GM12878 (cell line): ENCODE results near the gene TEC. TPM values are rescaled to one million over a fixed set of nuclear protein-coding genes. Genes with fewer than 3 reads are reported as not detected.

Source experiments
- ATAC-seq: fragments of 200-7000 bp; cut with Tn5 transposase; 3 replicates; pipeline ENCODE4 v1.9.1; 2020; ENCODE audit warnings: mild to moderate bottlenecking, moderate library complexity
- BruUV-seq: library from RNA; stranded (reverse); fragments of 400-500 nt; replicated peaks from 2 replicates; lab custom pipeline; 2021; lab: Mats Ljungman, UMichigan
- CTCF ChIA-PET: fragments of 300-600 bp; sonication (Branson Sonifier 250); formaldehyde crosslinking; extraction: SDS; loops from one replicate; lab custom pipeline; 2021; ENCODE audit warnings: inconsistent platforms; lab: Yijun Ruan, JAX
- POLR2A ChIA-PET: fragments of 350-600 bp; formaldehyde crosslinking; extraction: SDS; loops from one replicate; lab custom pipeline; 2021; ENCODE audit warnings: inconsistent platforms; lab: Charles Lee
- RAD21 ChIA-PET: fragments of 300-600 bp; sonication (Branson Sonifier 250); formaldehyde crosslinking; loops from one replicate; lab custom pipeline; 2023; ENCODE audit warnings: antibody characterized with exemption; ENCODE audit not compliant: unreplicated experiment; lab: Charles Lee
- SMC1A ChIA-PET: fragments of 300-600 bp; sonication (Branson Sonifier 250); formaldehyde crosslinking; loops from one replicate; lab custom pipeline; 2023; ENCODE audit not compliant: unreplicated experiment, uncharacterized antibody; lab: Charles Lee
- DNase-seq: peaks from one replicate; pipeline ENCODE4 v3.0.0-alpha.2; 2011; ENCODE audit warnings: low read depth, low spot score
- FAIRE-seq: peaks from 3 replicates; lab custom pipeline; 2011; peaks lifted over from hg19 to GRCh38; lab: Jason Lieb, UNC
- H2AFZ ChIP-seq: 2 replicates; pipeline ENCODE4 v1.6.0; 2011; ENCODE audit warnings: low read depth, low read length, control low read depth; ENCODE audit not compliant: control insufficient read depth
- H3K27ac ChIP-seq: 2 replicates; pipeline ENCODE4 v1.5.1; 2011; ENCODE audit warnings: control low read depth; ENCODE audit not compliant: control insufficient read depth, insufficient read depth
- H3K27me3 ChIP-seq, 2 experiments: replicated peaks in 1 of 2; 2 replicates each; pipeline versions ENCODE4 v1.6.0 to v1.6.1; 2011; ENCODE audit warnings: low read length in 1 of 2; ENCODE audit not compliant: control insufficient read depth in 2 of 2, insufficient read depth in 2 of 2
- H3K36me3 ChIP-seq, 2 experiments: 2 replicates each; pipeline ENCODE4 v1.5.1; 2011; ENCODE audit warnings: low read length in 1 of 2; ENCODE audit not compliant: control insufficient read depth in 2 of 2, insufficient read depth in 2 of 2
- H3K4me1 ChIP-seq: 2 replicates; pipeline ENCODE4 v1.6.1; 2011; ENCODE audit warnings: mild to moderate bottlenecking, low read length, moderate library complexity, mixed read lengths; ENCODE audit not compliant: control insufficient read depth, insufficient read depth
- H3K4me2 ChIP-seq: 2 replicates; pipeline ENCODE4 v1.6.0; 2011; ENCODE audit warnings: control low read depth; ENCODE audit not compliant: control insufficient read depth, insufficient read depth
- H3K4me3 ChIP-seq: fragments of 200-600 bp; sonication (generic); 2 replicates; pipeline ENCODE4 v1.5.1; 2016
- H3K79me2 ChIP-seq: 2 replicates; pipeline ENCODE4 v1.6.0; 2011; ENCODE audit warnings: low read length; ENCODE audit not compliant: control insufficient read depth, insufficient read depth
- H3K9ac ChIP-seq: 2 replicates; pipeline ENCODE4 v1.8.0; 2011; ENCODE audit warnings: low read length, control low read depth, mixed read lengths; ENCODE audit not compliant: control insufficient read depth, insufficient read depth
- H3K9me3 ChIP-seq: replicated peaks from 3 replicates; pipeline ENCODE4 v1.5.1; 2011; ENCODE audit warnings: mild to moderate bottlenecking, low read length; ENCODE audit not compliant: control insufficient read depth, insufficient read depth
- H4K20me1 ChIP-seq: 2 replicates; pipeline ENCODE4 v1.6.0; 2011; ENCODE audit not compliant: control insufficient read depth, insufficient read depth
- CHD2 ChIP-seq: IDR thresholded peaks from 2 replicates; pipeline ENCODE4 v1.6.1; 2011; ENCODE audit warnings: low read depth, low read length, improper control_type of control experiment, borderline replicate concordance
- DPF2 ChIP-seq: fragments of 450-650 bp; IDR thresholded peaks from 2 replicates; pipeline ENCODE4 v1.6.1; 2017; ENCODE audit warnings: mild to moderate bottlenecking
- FOXK2 ChIP-seq: fragments of 450-650 bp; IDR thresholded peaks from 2 replicates; pipeline ENCODE4 v1.6.1; 2017; ENCODE audit warnings: mild to moderate bottlenecking, moderate library complexity
- HDGF ChIP-seq: fragments of 450-650 bp; IDR thresholded peaks from 2 replicates; pipeline ENCODE4 v1.6.1; 2016; ENCODE audit warnings: antibody characterized with exemption
- KLF5 ChIP-seq: fragments of 450-650 bp; IDR thresholded peaks from 2 replicates; pipeline ENCODE4 v1.6.1; 2014; ENCODE audit warnings: mild to moderate bottlenecking; ENCODE audit not compliant: partially characterized antibody
- PAX5 ChIP-seq: IDR thresholded peaks from 2 replicates; pipeline ENCODE4 v1.6.1; 2011; ENCODE audit warnings: low read depth, low read length, borderline replicate concordance
- PML ChIP-seq: IDR thresholded peaks from 2 replicates; pipeline ENCODE4 v1.6.1; 2012; ENCODE audit warnings: low read length, inconsistent platforms
- POLR2A ChIP-seq: IDR thresholded peaks from 2 replicates; pipeline ENCODE4 v1.6.1; 2011; ENCODE audit warnings: low read depth, mild to moderate bottlenecking, low read length
- RCOR1 ChIP-seq: conservative IDR thresholded peaks from 2 replicates; pipeline ENCODE4 v1.6.1; 2012; ENCODE audit warnings: low read depth, low read length, improper control_type of control experiment
- RELA ChIP-seq: fragments of 450-650 bp; IDR thresholded peaks from 2 replicates; pipeline ENCODE4 v1.8.0; 2014; ENCODE audit warnings: borderline replicate concordance; ENCODE audit not compliant: partially characterized antibody
- ZZZ3 ChIP-seq: IDR thresholded peaks from 2 replicates; pipeline ENCODE4 v1.6.1; 2011; ENCODE audit warnings: low read depth; ENCODE audit not compliant: control insufficient read depth, insufficient read length
- WGBS: methylation state at CpG from one replicate; pipeline ENCODE4 v1.1.6; 2016; ENCODE audit warnings: low lambda C conversion rate; ENCODE audit not compliant: insufficient replicate concordance, insufficient coverage; ENCODE audit errors: missing lambda C conversion rate; 5-methylcytosine and 5-hydroxymethylcytosine counted together
- in situ Hi-C: fragments of 300-500 bp; cut with MboI; formaldehyde crosslinking; loops from 9 replicates; pipeline ENCODE4 v1.14.3; 2018; ENCODE audit warnings: mixed read lengths
- intact Hi-C: fragments of 100-400 bp; cut with micrococcal nuclease; formaldehyde crosslinking; loops from one replicate; pipeline ENCODE4 v1.14.2; 2022; ENCODE audit not compliant: unreplicated experiment
- polyA plus RNA-seq, 11 experiments: library from polyadenylated mRNA; depleted of rRNA in 4 of 11; unstranded in 6 of 11; stranded (reverse) in 5 of 11; fragments of >200 nt; fragmentation: Nextera tagmentation in 4 of 11; fragmentation: Illumina TruSeq in 1 of 11; extraction: Ambion mirVana in 4 of 11; extraction: Trizol in 1 of 11; gene quantifications; 1 replicate in 1 of 11; 2 replicates in 10 of 11; pipeline versions ENCODE4 v1.2.1 to v1.2.3, GENCODE V29; 2011 to 2016; ENCODE audit warnings: inconsistent platforms in 2 of 11, missing spikeins in 2 of 11, low read depth in 1 of 11
- total RNA-seq, 4 experiments: library from RNA; depleted of rRNA in 3 of 4; stranded (reverse); fragments of >200 nt in 3 of 4; fragmentation: Illumina TruSeq in 1 of 4; extraction: Trizol in 1 of 4; gene quantifications; 2 replicates each; pipeline versions ENCODE4 v1.2.1 to v1.2.3, GENCODE V29; 2013 to 2021
- TF ChIP-seq, protein P1 (sequence below): fragments of 450-650 bp; IDR thresholded peaks from 2 replicates; pipeline ENCODE4 v1.6.1; 2018; ENCODE audit warnings: mild to moderate bottlenecking, low read depth, moderate library complexity; ENCODE audit not compliant: partially characterized antibody

TEC gene
- total and polyA plus RNA-seq, 10 of the 15 experiments (the other 5 are each of a cell fraction or from before 2014, with no cell fraction given) = 7.4 to 27.2 (median 17.1) TPM

DNA sequence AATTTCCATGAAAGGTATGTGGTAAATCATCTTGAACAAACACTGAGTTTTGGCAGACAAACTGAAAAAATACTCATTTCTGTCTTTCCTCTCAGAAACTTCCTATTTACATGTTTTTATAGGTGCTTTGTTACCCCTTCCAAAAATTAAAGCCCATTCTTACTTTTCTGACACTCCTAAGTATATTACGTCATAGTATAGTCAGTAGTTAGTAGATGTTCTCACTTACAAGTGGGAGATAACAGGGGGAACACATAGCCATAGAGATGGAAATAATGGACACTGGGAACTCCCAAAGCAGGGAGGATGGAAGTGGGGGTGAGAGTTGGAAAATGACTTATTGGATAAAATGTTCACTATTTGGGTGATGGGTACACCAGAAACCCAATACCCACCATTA, 164.4 kb downstream of the TEC start:
- H3K79me2 ChIP-seq = no peaks in the 10 kb centered on the region
- TF ChIP-seq, protein P1, sequence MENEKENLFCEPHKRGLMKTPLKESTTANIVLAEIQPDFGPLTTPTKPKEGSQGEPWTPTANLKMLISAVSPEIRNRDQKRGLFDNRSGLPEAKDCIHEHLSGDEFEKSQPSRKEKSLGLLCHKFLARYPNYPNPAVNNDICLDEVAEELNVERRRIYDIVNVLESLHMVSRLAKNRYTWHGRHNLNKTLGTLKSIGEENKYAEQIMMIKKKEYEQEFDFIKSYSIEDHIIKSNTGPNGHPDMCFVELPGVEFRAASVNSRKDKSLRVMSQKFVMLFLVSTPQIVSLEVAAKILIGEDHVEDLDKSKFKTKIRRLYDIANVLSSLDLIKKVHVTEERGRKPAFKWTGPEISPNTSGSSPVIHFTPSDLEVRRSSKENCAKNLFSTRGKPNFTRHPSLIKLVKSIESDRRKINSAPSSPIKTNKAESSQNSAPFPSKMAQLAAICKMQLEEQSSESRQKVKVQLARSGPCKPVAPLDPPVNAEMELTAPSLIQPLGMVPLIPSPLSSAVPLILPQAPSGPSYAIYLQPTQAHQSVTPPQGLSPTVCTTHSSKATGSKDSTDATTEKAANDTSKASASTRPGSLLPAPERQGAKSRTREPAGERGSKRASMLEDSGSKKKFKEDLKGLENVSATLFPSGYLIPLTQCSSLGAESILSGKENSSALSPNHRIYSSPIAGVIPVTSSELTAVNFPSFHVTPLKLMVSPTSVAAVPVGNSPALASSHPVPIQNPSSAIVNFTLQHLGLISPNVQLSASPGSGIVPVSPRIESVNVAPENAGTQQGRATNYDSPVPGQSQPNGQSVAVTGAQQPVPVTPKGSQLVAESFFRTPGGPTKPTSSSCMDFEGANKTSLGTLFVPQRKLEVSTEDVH = no peak
- TF ChIP-seq ZZZ3 (no peak), RCOR1 (no peak), HDGF (no peak), CHD2 (no peak), PML (no peak), FOXK2 (no peak), KLF5 (no peak), DPF2 (no peak), RELA (no peak), PAX5 (no peak), POLR2A (no peak)
- BruUV-seq = no TSS peak
- no peak overlapping the region for H3K4me2 ChIP-seq
- WGBS = 96% methylated on average over 1 of the region's 1 CpG
- H3K4me1 ChIP-seq = no peaks in the 10 kb centered on the region
- SMC1A ChIA-PET = interaction anchor here (2.1 kb wide), 1 partner anchor 10 kb away, joined by 7 read pairs; no protein-coding TSS in a partner anchor
- H3K9me3 ChIP-seq = no peaks in the 10 kb centered on the region
- CTCF ChIA-PET = interaction anchor here (0.7 kb wide), 1 partner anchor 19 kb away, joined by 4 read pairs; no protein-coding TSS in a partner anchor
- H2AFZ ChIP-seq = no peak overlapping the region
- in situ Hi-C loops = no loop called here
- ATAC-seq (no peak), FAIRE-seq (no peak), DNase-seq (no peak)
- intact Hi-C loops = loop anchor here (5.0 kb wide), 1 partner anchor 103 kb away; no protein-coding TSS in a partner anchor
- POLR2A ChIA-PET = no interaction called here
- H3K36me3 ChIP-seq = no peaks in the 10 kb centered on the region
- H3K27me3 ChIP-seq = no peaks in the 10 kb centered on the region
- no peak overlapping the region for H3K4me3 ChIP-seq
- H3K9ac ChIP-seq = no peak overlapping the region
- no peaks in the 10 kb centered on the region for H4K20me1 ChIP-seq
- RAD21 ChIA-PET = no interaction called here
- H3K27ac ChIP-seq = no peak overlapping the region
